GM21381 (cell line): ENCODE measurements around the gene DCAF6.

Experiments
- ATAC-seq: cut with Tn5 transposase; IDR thresholded peaks from one replicate; pipeline ENCODE4 v1.9.1; 2021; ENCODE audit warnings: mild to moderate bottlenecking, moderate library complexity; ENCODE audit not compliant: unreplicated experiment

DCAF6 gene

GRCh38 chr1:167964646-167965045, 28.2 kb downstream of the DCAF6 start:
- ATAC-seq: no peak

GRCh38 chr1:167966050-167966449, 29.6 kb downstream of the DCAF6 start:
- no peak for ATAC-seq

- ATAC-seq: no peak
Measured at GRCh38 chr1:167968569-167968968, 32.1 kb downstream of the DCAF6 start.

- no peak for ATAC-seq
Measured at GRCh38 chr1:167973832-167974231, 37.3 kb downstream of the DCAF6 start.

- no peak for ATAC-seq
Measured at GRCh38 chr1:167974698-167975097, 38.2 kb downstream of the DCAF6 start.

- no peak for ATAC-seq
Measured at GRCh38 chr1:167977245-167977644, 40.8 kb downstream of the DCAF6 start.

GRCh38 chr1:167981933-167982332, 45.5 kb downstream of the DCAF6 start:
- ATAC-seq: no peak

- no peak for ATAC-seq
Measured at GRCh38 chr1:167983797-167984420, 47.4 kb downstream of the DCAF6 start.

GRCh38 chr1:167984886-167985489, 48.5 kb downstream of the DCAF6 start:
- ATAC-seq: no peak

- ATAC-seq: no peak
Measured at GRCh38 chr1:167987174-167987573, 50.7 kb downstream of the DCAF6 start.

- no peak for ATAC-seq
Measured at GRCh38 chr1:167991546-167991945, 55.1 kb downstream of the DCAF6 start.

GRCh38 chr1:167993720-167994119, 57.2 kb downstream of the DCAF6 start:
- ATAC-seq: no peak

GRCh38 chr1:167994560-167994959, 58.1 kb downstream of the DCAF6 start:
- no peak for ATAC-seq

- ATAC-seq: no peak
Measured at GRCh38 chr1:167995038-167995437, 58.6 kb downstream of the DCAF6 start.

GRCh38 chr1:167996266-167996665, 59.8 kb downstream of the DCAF6 start:
- no peak for ATAC-seq

GRCh38 chr1:167997037-167997575, 60.6 kb downstream of the DCAF6 start:
- ATAC-seq: no peak

GRCh38 chr1:167999877-168000276, 63.4 kb downstream of the DCAF6 start:
- no peak for ATAC-seq

- no peak for ATAC-seq
Measured at GRCh38 chr1:168000656-168001055, 64.2 kb downstream of the DCAF6 start.

- ATAC-seq: no peak
Measured at GRCh38 chr1:168001213-168001612, 64.7 kb downstream of the DCAF6 start.

GRCh38 chr1:168004531-168004930, 68.0 kb downstream of the DCAF6 start:
- no peak for ATAC-seq

- no peak for ATAC-seq
Measured at GRCh38 chr1:168005529-168005928, 69.0 kb downstream of the DCAF6 start.

- ATAC-seq: no peak
Measured at GRCh38 chr1:168007691-168008090, 71.2 kb downstream of the DCAF6 start.

- no peak for ATAC-seq
Measured at GRCh38 chr1:168008595-168008994, 72.1 kb downstream of the DCAF6 start.
